GM18868 (cell line): ENCODE measurements around the gene PPP2R1B.

Experiments
- ATAC-seq: cut with Tn5 transposase; IDR thresholded peaks from one replicate; pipeline ENCODE4 v1.9.1; 2021; ENCODE audit warnings: mild to moderate bottlenecking, moderate library complexity; ENCODE audit not compliant: unreplicated experiment

Gene PPP2R1B

DNA sequence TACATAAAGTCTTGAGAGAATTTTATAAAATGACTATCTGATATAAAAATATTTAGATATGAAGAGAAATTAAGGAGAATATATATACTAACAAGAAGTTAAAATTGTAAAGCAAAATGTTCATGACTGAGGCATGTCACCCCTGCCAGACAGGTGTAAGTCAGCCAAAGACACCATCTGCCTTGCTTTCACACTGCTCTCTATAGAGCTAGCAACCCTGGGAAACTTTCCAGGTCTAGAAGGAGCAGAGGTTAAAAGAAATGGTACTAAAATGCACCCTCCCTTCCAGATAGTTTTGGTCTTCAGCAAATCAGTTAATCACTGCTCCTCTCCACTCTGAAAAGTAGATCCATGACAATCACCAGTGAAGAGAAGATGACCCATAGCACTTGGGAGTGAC, 16.5 kb downstream of the PPP2R1B start:
- ATAC-seq: no peak

- no peak for ATAC-seq
These were observed 18.0 kb downstream of the PPP2R1B start for GRCh38 chr11:111748035-111748804.

DNA sequence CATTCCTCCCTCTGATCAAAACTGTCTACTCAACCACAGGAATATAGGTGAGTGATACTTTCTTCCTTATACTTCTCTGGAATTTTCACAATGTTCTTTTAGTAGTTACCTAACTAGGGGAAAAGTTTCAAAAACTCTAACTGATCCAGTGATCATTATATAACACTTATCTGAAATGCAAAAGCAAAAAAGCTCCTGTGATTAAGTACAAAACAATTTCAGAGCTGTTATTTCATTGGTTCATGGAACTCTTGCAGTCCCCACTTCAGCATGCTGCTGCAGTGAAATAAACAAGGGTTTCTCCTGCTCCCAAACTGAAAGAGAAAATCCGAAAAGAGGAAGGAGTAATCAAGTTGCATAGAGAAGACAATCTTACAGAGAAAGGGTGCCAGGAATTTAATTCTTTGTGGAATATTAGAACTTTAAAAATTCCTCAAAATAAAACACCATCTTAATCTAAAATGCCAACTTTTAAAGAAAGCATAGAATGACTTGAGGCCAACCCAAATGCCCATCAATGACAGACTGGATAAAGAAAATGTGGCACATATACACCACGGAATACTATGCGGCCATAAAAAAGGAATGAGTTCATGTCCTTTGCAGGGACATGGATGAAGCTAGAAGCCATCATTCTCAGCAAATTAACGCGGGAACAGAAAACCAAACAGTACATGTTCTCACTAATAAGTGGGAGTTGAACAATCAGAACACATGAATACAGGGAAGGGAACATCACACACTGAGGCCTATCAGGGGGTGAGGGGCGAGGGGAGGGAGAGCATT, 20.3 kb downstream of the PPP2R1B start:
- ATAC-seq: no peak

GRCh38 chr11:111743700-111744099, 22.5 kb downstream of the PPP2R1B start:
- no peak for ATAC-seq

DNA sequence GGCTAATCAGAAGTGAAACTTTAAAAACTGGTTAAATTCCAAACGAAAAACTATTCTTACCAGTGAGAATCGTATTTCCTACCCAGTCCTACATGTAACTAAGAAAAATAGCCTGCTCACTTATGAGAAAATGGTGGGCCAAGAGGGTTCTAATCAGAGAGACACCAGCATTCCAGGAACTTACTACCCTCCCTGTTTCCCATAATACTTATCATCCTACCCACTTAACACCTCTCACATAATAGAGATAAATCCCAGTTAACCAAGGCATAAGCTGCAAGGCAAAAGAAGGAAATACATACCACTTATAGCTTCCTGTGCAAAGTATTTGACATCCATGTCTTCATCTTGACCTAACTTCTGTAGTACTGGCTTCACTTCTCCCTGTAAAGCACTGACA, 24.4 kb downstream of the PPP2R1B start:
- ATAC-seq: no peak

GRCh38 chr11:111739299-111739698, 26.9 kb downstream of the PPP2R1B start:
- no peak for ATAC-seq

DNA sequence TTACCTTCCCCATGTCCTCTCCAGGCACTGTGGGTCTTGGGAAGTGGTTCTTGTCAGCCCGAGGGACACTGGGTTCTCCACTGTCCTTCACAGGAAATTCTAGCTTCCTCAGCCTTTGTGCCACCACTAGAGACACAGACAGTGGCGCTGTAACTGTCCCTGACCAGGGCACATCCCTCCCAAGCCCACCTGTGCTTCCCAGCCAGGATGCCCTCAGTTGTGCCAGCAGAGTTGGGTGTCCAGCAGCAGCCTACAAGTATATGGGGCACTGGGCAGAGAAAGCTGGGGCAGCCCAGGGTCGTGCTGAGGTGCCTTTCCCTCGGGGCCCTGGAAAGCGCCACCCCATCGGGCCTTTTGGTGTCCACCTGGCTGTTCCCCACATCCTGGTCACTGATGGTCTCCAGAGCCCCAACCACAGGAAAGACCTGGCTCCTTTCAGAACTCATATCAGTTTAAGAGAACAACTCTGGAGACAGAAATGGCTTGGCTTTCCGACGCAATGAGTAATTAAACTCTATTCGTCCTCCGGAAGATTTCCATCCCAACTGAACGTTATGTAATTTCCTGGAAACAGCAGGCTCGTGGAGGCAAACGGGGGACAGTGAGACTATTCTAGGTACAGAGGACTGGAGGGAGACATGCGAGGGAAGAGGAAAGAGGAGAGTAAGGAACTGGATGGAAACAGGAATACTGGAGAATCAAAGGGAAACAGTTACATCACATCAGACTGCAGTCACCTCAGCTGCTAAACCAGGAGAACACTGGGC, 28.6 kb downstream of the PPP2R1B start:
- no peak for ATAC-seq

- ATAC-seq: no peak
These were observed 29.4 kb downstream of the PPP2R1B start for GRCh38 chr11:111736621-111737443.

GRCh38 chr11:111736181-111736590, 30.0 kb downstream of the PPP2R1B start:
- no peak for ATAC-seq

DNA sequence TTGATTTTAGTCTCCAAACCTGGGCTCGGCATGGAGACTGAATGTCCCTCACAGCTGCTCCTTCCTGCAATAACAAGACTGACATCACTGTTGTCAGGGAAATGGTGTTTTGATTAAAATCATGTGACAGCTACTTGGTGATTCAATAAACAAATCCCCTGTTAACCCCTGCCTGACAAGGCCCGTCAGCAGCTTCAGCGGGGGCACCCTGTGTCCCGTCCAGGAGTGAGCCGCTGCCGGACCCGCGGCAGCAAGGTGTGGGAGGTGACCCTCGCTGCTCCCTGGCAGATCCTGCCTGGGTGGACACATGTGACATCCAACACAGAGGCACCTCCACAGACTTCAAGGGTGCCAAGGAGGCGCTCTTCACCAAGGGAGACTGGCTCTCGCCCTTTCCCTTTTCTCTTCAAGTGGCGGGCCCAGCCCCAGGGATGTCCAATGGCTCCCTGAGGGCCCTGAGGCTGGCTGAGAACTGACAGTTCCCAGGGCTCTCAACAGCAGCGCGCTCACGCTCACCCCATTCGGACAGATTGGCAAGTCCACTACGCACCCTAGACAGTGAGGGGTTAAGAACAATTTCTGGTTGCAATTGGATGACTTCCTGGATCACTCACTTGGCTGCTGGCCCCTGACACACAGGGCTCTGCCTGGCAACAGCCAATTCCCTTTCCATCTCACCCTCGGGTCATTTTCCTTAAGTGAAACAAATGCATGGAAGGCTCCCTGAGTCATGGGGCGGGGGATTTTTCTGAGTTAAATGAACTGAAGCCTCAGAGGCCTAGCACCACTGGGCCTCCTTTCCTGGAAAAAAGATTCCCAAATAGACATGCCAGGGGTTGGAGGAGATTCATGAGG, 30.7 kb downstream of the PPP2R1B start:
- no peak for ATAC-seq

- no peak for ATAC-seq
These were observed 31.3 kb downstream of the PPP2R1B start for GRCh38 chr11:111734954-111735261.

GRCh38 chr11:111734101-111734953, 31.9 kb downstream of the PPP2R1B start:
- no peak for ATAC-seq

DNA sequence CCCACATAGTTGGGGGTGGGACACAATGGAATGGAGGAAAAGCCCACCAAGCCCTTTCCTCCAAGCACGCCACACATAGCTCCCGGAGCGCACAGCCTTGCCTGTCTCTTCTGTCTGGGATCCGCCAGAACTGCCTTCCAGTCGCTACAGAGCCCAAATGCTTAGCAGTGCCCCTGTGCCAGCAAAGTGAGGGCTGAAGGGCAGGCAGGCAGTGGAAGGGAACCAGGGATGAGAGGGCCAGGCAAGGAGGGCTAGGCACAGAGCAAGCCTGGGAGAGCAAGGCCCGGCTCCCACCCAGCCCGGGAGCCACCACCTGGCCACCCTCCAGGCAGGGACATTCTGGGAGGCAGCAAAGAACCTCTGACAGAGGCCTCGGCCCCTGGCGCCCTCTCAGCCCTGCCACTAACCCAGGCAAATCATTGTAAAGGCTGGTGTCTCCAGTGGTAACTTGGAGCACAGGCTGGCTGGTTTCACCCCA, 32.5 kb downstream of the PPP2R1B start:
- ATAC-seq: no peak

DNA sequence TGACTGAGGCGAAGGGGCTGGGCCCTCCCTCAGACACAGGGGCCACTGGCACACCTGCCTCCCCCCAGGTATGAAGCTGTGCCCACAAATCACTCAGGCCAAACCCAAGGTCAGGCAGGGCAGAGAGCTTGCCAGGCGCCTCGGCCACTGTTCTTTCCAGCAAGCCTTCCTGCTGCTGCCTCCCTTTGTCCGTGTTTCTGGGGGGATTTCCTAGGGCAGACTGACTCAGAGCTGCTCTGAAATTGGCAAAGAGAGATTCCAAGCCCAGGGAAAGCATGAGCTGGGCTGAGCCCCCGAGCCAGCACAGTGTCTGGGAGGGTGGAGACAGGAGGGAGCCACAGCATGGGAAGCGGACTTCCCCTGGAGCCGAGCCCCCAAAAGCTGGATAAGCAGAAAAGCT, 33.2 kb downstream of the PPP2R1B start:
- ATAC-seq: no peak

DNA sequence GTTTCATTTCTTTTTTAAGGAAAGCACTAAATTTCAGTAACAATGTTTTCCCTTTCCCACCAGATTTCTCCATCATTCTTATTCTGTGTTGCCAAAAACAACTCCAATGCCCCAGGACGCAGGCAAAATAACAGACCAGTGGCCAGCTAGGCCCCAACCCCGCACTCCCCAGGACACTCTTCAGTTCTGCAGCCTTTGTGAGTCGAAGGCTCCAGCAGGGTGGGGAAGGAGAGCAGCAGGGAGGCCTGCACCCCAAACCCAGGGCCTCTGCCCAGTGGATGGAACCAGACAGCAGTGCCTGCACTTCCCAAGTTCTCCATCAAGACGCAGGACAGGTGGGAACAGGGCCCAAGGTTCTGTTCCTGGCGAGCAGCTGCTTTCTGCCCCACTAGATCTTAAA, 34.4 kb downstream of the PPP2R1B start:
- no peak for ATAC-seq

DNA sequence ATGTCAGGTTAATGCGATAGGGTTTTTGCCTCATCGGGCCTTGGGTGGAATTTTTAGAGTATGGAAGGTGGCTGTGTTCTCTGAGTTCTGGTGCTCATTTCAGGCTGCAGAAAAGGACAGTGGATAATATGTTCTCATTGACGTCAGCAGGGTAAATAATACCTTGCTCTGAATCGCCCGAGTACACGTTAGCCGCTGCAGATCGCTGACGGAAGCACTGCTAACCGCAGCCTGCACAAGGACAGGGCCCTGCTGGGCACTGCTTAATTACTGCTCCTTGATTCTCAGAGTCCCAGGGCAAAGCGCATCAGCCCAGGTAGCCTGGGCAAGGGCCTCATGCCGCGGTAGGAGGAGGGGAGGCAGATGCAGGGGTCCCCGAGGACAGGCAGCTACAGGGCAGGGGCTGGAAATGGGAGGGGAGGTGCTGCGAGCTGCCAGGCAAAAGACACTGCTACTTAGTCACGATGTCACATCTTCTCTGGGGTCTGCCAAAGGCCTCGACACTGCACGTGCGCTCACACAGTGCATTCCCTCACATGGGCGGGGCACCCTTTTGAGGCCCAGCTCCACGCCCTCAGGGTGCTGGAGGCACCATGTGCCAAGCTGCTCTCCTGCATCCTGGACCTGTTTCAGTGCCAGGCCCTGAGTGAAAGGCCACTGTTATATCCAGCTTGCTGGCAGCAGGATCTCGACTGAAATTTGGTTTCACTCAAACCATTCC, 35.2 kb downstream of the PPP2R1B start:
- ATAC-seq: no peak

DNA sequence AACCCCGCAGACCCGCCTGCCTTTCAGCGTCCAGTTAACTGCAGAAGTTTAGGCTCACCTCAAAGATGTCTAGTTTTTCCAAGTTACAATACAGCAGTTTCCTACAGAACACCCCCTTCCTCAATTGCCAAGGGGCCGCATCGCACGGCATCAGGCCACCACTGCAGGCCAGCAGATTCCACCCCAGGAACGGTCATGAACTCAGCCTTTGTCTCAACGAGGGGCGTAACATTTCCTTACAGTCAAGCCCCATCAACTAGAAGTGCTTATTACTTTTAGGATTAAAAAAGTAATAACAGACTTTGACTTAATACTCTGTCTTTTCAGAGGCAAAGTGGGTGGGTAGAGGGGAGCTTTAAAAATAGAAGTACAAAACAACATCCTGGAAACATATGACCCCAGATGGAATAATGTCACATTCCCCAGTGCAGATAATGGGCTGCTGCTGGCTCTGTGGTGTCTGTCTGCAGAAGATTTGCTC, 36.3 kb downstream of the PPP2R1B start:
- ATAC-seq: no peak
